ENCODE results near the gene DGKB. TPM values are rescaled to one million over a fixed set of nuclear protein-coding genes. Genes with fewer than 3 reads are reported as not detected.

Gene DGKB
- total RNA-seq, 1 experiment from 2014 or later, result 1.9 TPM

- TF ChIP-seq, protein P1, sequence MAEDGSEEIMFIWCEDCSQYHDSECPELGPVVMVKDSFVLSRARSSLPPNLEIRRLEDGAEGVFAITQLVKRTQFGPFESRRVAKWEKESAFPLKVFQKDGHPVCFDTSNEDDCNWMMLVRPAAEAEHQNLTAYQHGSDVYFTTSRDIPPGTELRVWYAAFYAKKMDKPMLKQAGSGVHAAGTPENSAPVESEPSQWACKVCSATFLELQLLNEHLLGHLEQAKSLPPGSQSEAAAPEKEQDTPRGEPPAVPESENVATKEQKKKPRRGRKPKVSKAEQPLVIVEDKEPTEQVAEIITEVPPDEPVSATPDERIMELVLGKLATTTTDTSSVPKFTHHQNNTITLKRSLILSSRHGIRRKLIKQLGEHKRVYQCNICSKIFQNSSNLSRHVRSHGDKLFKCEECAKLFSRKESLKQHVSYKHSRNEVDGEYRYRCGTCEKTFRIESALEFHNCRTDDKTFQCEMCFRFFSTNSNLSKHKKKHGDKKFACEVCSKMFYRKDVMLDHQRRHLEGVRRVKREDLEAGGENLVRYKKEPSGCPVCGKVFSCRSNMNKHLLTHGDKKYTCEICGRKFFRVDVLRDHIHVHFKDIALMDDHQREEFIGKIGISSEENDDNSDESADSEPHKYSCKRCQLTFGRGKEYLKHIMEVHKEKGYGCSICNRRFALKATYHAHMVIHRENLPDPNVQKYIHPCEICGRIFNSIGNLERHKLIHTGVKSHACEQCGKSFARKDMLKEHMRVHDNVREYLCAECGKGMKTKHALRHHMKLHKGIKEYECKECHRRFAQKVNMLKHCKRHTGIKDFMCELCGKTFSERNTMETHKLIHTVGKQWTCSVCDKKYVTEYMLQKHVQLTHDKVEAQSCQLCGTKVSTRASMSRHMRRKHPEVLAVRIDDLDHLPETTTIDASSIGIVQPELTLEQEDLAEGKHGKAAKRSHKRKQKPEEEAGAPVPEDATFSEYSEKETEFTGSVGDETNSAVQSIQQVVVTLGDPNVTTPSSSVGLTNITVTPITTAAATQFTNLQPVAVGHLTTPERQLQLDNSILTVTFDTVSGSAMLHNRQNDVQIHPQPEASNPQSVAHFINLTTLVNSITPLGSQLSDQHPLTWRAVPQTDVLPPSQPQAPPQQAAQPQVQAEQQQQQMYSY (CRISPR knock-in tag; IDR thresholded peaks at IDR 0.05), result no peak
- TF ChIP-seq ATF1 (CRISPR knock-in tag; IDR thresholded peaks at IDR 0.05), result no peak
- TF ChIP-seq TEAD4 (CRISPR knock-in tag; IDR thresholded peaks at IDR 0.05), result no peak
- TF ChIP-seq ZNF219 (CRISPR knock-in tag; IDR thresholded peaks at IDR 0.05; ENCODE audit: borderline replicate concordance), result no peak
- no peak for TF ChIP-seq EMX1 (CRISPR knock-in tag; IDR thresholded peaks at IDR 0.05)
Observed at GRCh38 chr7:14219125-14219524, 683.4 kb downstream of the DGKB start (continued).

GRCh38 chr7:14218338-14218737 lies 684.2 kb downstream of the DGKB start:
- H3K9me3 Mint-ChIP-seq, result no peaks in the 10 kb centered on the region; the same call in 1 of the 2 replicates
- H3K27me3 Mint-ChIP-seq (ENCODE audit: low read depth), result no peaks in the 10 kb centered on the region
- H3K4me1 Mint-ChIP-seq, result peaks cover 10% of the 10 kb centered on the region
- TF ChIP-seq ZBTB21 (CRISPR knock-in tag; IDR thresholded peaks at IDR 0.05; ENCODE audit: borderline replicate concordance), result no peak
- TF ChIP-seq ETV6 (CRISPR knock-in tag; IDR thresholded peaks at IDR 0.05), result no peak
- TF ChIP-seq USF1 (CRISPR knock-in tag; IDR thresholded peaks at IDR 0.05), result no peak
- no peak for TF ChIP-seq SMAD3 (CRISPR knock-in tag; IDR thresholded peaks at IDR 0.05; ENCODE audit: borderline replicate concordance)
- TF ChIP-seq FOXP1 (CRISPR knock-in tag; IDR thresholded peaks at IDR 0.05; ENCODE audit: borderline replicate concordance), result no peak
- TF ChIP-seq, protein P2, sequence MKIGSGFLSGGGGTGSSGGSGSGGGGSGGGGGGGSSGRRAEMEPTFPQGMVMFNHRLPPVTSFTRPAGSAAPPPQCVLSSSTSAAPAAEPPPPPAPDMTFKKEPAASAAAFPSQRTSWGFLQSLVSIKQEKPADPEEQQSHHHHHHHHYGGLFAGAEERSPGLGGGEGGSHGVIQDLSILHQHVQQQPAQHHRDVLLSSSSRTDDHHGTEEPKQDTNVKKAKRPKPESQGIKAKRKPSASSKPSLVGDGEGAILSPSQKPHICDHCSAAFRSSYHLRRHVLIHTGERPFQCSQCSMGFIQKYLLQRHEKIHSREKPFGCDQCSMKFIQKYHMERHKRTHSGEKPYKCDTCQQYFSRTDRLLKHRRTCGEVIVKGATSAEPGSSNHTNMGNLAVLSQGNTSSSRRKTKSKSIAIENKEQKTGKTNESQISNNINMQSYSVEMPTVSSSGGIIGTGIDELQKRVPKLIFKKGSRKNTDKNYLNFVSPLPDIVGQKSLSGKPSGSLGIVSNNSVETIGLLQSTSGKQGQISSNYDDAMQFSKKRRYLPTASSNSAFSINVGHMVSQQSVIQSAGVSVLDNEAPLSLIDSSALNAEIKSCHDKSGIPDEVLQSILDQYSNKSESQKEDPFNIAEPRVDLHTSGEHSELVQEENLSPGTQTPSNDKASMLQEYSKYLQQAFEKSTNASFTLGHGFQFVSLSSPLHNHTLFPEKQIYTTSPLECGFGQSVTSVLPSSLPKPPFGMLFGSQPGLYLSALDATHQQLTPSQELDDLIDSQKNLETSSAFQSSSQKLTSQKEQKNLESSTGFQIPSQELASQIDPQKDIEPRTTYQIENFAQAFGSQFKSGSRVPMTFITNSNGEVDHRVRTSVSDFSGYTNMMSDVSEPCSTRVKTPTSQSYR (CRISPR knock-in tag; IDR thresholded peaks at IDR 0.05), result no peak
- TF ChIP-seq NR1H2 (CRISPR knock-in tag; IDR thresholded peaks at IDR 0.05), result no peak
- TF ChIP-seq OVOL2 (CRISPR knock-in tag; IDR thresholded peaks at IDR 0.05; ENCODE audit: borderline replicate concordance), result no peak
- TF ChIP-seq MYBL2 (CRISPR knock-in tag; IDR thresholded peaks at IDR 0.05), result no peak
- no peak for TF ChIP-seq KAT7 (CRISPR knock-in tag; IDR thresholded peaks at IDR 0.05; ENCODE audit: borderline replicate concordance)
- no peak for TF ChIP-seq GTF2I (CRISPR knock-in tag; conservative IDR thresholded peaks at IDR 0.05)
- POLR2A ChIA-PET, result interaction anchor here (0.5 kb wide), 1 partner anchor 9 kb away, joined by 3 read pairs; no protein-coding TSS in a partner anchor
- DNase-seq (ENCODE audit: low spot score) (no peak), ATAC-seq (no peak)
- no peak overlapping the region for H3K27ac Mint-ChIP-seq
- no peaks in the 10 kb centered on the region for H3K36me3 Mint-ChIP-seq
- H3K4me3 Mint-ChIP-seq, result no peak overlapping the region
- CTCF ChIA-PET, result interaction anchor here (1.0 kb wide), 1 partner anchor 15 kb away, joined by 3 read pairs; no protein-coding TSS in a partner anchor

GRCh38 chr7:14209896-14210484 lies 692.6 kb downstream of the DGKB start:
- CTCF ChIA-PET, result no interaction called here
- no peak for ATAC-seq
- Mint-ChIP-seq H3K4me1 (no peaks in the 10 kb centered on the region), H3K27me3 (ENCODE audit: low read depth) (no peaks in the 10 kb centered on the region), H3K27ac (no peak overlapping the region), H3K4me3 (no peak overlapping the region), H3K9me3 (no peaks in the 10 kb centered on the region), H3K36me3 (no peaks in the 10 kb centered on the region)
- DNase-seq (ENCODE audit: low spot score), result no peak
- TF ChIP-seq CREM (CRISPR knock-in tag; IDR thresholded peaks at IDR 0.05), result no peak
- TF ChIP-seq RELA (CRISPR knock-in tag; IDR thresholded peaks at IDR 0.05; ENCODE audit: borderline replicate concordance), result no peak
- TF ChIP-seq, protein P3, sequence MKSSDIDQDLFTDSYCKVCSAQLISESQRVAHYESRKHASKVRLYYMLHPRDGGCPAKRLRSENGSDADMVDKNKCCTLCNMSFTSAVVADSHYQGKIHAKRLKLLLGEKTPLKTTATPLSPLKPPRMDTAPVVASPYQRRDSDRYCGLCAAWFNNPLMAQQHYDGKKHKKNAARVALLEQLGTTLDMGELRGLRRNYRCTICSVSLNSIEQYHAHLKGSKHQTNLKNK (CRISPR knock-in tag; IDR thresholded peaks at IDR 0.05), result no peak
- TF ChIP-seq, protein P4, sequence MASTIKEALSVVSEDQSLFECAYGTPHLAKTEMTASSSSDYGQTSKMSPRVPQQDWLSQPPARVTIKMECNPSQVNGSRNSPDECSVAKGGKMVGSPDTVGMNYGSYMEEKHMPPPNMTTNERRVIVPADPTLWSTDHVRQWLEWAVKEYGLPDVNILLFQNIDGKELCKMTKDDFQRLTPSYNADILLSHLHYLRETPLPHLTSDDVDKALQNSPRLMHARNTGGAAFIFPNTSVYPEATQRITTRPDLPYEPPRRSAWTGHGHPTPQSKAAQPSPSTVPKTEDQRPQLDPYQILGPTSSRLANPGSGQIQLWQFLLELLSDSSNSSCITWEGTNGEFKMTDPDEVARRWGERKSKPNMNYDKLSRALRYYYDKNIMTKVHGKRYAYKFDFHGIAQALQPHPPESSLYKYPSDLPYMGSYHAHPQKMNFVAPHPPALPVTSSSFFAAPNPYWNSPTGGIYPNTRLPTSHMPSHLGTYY (CRISPR knock-in tag; IDR thresholded peaks at IDR 0.05), result no peak
- TF ChIP-seq CBFB (CRISPR knock-in tag; IDR thresholded peaks at IDR 0.05; ENCODE audit: low read depth), result no peak
- POLR2A ChIA-PET, result interaction anchor here (0.7 kb wide), 1 partner anchor 9 kb away, joined by 3 read pairs; no protein-coding TSS in a partner anchor
